Measurements from ENCODE around the gene CBR4.

The CBR4 gene

GRCh38 chr4:169050881-169051760 is 41.1 kb upstream of the CBR4 start:
- no peak overlapping the region for H3K27ac ChIP-seq
- TF ChIP-seq, protein P1, sequence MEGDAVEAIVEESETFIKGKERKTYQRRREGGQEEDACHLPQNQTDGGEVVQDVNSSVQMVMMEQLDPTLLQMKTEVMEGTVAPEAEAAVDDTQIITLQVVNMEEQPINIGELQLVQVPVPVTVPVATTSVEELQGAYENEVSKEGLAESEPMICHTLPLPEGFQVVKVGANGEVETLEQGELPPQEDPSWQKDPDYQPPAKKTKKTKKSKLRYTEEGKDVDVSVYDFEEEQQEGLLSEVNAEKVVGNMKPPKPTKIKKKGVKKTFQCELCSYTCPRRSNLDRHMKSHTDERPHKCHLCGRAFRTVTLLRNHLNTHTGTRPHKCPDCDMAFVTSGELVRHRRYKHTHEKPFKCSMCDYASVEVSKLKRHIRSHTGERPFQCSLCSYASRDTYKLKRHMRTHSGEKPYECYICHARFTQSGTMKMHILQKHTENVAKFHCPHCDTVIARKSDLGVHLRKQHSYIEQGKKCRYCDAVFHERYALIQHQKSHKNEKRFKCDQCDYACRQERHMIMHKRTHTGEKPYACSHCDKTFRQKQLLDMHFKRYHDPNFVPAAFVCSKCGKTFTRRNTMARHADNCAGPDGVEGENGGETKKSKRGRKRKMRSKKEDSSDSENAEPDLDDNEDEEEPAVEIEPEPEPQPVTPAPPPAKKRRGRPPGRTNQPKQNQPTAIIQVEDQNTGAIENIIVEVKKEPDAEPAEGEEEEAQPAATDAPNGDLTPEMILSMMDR (IDR thresholded peaks at IDR 0.05): no peak
- TF ChIP-seq ZFX (IDR thresholded peaks at IDR 0.05; ENCODE audit: borderline replicate concordance): no peak

- no peak overlapping the region for H3K27ac ChIP-seq
- TF ChIP-seq, protein P1 (IDR thresholded peaks at IDR 0.05): no peak
- TF ChIP-seq ZFX (IDR thresholded peaks at IDR 0.05; ENCODE audit: borderline replicate concordance): no peak
Observed at GRCh38 chr4:169050284-169050683, 40.2 kb upstream of the CBR4 start.

- H3K27ac ChIP-seq: no peak overlapping the region
- no peak for TF ChIP-seq ZFX (IDR thresholded peaks at IDR 0.05; ENCODE audit: borderline replicate concordance)
- TF ChIP-seq, protein P1 (IDR thresholded peaks at IDR 0.05): no peak
Observed at GRCh38 chr4:169048868-169049414, 38.9 kb upstream of the CBR4 start.

- H3K27ac ChIP-seq: no peak overlapping the region
- TF ChIP-seq, protein P1 (IDR thresholded peaks at IDR 0.05): no peak
- no peak for TF ChIP-seq ZFX (IDR thresholded peaks at IDR 0.05; ENCODE audit: borderline replicate concordance)
Observed at GRCh38 chr4:169047956-169048355, 37.9 kb upstream of the CBR4 start.

GRCh38 chr4:169045862-169046584 is 36.0 kb upstream of the CBR4 start:
- H3K27ac ChIP-seq: no peak overlapping the region
- TF ChIP-seq ZFX (IDR thresholded peaks at IDR 0.05; ENCODE audit: borderline replicate concordance): no peak
- TF ChIP-seq, protein P1 (IDR thresholded peaks at IDR 0.05): no peak

GRCh38 chr4:169044714-169045447 is 34.8 kb upstream of the CBR4 start:
- no peak for TF ChIP-seq ZFX (IDR thresholded peaks at IDR 0.05; ENCODE audit: borderline replicate concordance)
- TF ChIP-seq, protein P1 (IDR thresholded peaks at IDR 0.05): no peak
- no peak overlapping the region for H3K27ac ChIP-seq
